ENCODE results near the gene PPP2R3B. TPM values are rescaled to one million over a fixed set of nuclear protein-coding genes. Genes with fewer than 3 reads are reported as not detected.
A peak's percentile ranks its signal among the peaks of the same experiment; 100 is the strongest.
"Not testable (repeated sequence)": the region's sequence is repeated elsewhere in the genome, so short reads cannot be mapped to it uniquely, and the experiment has no call there.

PPP2R3B gene
- total RNA-seq, 1 donor from 2014 or later, result 30.5 TPM

DNA sequence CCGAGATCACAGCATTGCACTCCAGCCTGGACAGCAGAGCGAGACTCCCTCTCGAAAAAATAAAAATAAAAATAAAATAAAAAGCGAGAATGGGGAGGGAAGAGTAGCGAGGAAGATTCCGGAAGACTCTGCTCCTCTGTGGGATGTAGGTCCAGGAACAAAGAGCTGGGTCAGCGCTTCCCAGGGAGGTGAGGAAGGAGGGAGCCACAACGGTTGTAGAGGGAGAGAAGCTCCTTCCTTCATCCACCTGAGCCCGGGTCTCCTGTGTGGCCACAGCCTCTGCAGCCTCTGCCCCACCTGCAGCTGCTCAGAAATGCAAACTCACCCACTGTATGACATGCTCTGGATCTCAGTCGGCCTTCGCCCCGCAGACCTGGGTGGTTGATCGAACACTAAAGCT is 3.8 kb upstream of the PPP2R3B start:
- H3K27ac Mint-ChIP-seq (ENCODE audit: unreplicated experiment), result no peak overlapping the region
- TF ChIP-seq, protein P1, sequence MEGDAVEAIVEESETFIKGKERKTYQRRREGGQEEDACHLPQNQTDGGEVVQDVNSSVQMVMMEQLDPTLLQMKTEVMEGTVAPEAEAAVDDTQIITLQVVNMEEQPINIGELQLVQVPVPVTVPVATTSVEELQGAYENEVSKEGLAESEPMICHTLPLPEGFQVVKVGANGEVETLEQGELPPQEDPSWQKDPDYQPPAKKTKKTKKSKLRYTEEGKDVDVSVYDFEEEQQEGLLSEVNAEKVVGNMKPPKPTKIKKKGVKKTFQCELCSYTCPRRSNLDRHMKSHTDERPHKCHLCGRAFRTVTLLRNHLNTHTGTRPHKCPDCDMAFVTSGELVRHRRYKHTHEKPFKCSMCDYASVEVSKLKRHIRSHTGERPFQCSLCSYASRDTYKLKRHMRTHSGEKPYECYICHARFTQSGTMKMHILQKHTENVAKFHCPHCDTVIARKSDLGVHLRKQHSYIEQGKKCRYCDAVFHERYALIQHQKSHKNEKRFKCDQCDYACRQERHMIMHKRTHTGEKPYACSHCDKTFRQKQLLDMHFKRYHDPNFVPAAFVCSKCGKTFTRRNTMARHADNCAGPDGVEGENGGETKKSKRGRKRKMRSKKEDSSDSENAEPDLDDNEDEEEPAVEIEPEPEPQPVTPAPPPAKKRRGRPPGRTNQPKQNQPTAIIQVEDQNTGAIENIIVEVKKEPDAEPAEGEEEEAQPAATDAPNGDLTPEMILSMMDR (IDR thresholded peaks at IDR 0.05), result no peak
- no peaks in the 10 kb centered on the region for H3K27me3 Mint-ChIP-seq (ENCODE audit: low read depth)
- H3K9me3 Mint-ChIP-seq (ENCODE audit: low read depth), result no peaks in the 10 kb centered on the region
- peaks cover 13% of the 10 kb centered on the region for H3K4me1 Mint-ChIP-seq (ENCODE audit: low read depth)
- H3K4me3 Mint-ChIP-seq (ENCODE audit: unreplicated experiment), result no peak overlapping the region
- H3K36me3 Mint-ChIP-seq (ENCODE audit: low read depth), result no peaks in the 10 kb centered on the region
- no peak for DNase-seq (ENCODE audit: low spot score)

DNA sequence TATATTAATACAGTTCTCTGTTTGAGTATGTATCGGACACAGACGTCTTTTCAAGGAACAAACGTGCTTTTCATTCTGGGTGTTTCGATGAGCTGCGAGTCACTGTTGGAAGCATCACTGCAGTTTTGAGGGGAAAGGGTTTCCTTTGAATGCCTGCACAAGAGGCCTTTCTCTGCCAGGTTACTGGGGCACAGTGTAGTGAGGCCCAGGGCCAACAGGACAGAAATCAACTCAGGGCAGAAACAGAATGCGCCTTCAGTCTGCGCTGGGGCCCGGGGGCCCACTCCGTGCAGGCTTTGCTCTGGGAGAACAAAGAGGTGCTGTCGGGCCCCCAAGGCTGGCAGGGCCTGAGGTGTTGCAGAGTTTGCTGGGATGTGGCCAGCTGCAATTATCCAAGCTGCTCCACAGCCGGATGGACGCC is 2.3 kb upstream of the PPP2R3B start:
- Mint-ChIP-seq H3K27me3 (ENCODE audit: low read depth) (no peaks in the 10 kb centered on the region), H3K27ac (ENCODE audit: unreplicated experiment) (no peak overlapping the region), H3K4me3 (ENCODE audit: unreplicated experiment) (no peak overlapping the region), H3K4me1 (ENCODE audit: low read depth) (peaks cover 13% of the 10 kb centered on the region), H3K36me3 (ENCODE audit: low read depth) (no peaks in the 10 kb centered on the region), H3K9me3 (ENCODE audit: low read depth) (no peaks in the 10 kb centered on the region)
- TF ChIP-seq, protein P1 (IDR thresholded peaks at IDR 0.05), result no peak
- DNase-seq (ENCODE audit: low spot score), result no peak

DNA sequence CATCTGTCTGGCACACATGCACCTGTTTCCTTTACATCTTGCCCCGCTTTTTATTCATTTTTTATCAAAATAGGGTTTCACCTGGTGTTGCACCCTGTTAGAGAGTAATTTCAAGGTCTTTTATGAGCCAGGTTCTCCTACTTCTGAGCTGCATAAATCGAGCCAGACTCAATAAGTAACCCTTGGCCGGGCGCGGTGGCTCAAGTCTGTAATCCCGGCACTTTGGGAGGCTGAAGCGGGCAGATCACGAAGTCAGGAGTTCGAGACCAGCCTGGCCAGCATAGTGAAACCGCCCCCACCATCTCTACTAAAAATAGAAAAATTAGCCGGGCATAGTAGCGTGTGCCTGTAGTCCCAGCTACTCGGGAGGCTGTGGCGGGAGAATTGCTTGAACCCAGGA is 1.0 kb upstream of the PPP2R3B start:
- Mint-ChIP-seq H3K4me3 (ENCODE audit: unreplicated experiment) (peak overlapping the region; percentile 80), H3K27me3 (ENCODE audit: low read depth) (no peaks in the 10 kb centered on the region), H3K36me3 (ENCODE audit: low read depth) (no peaks in the 10 kb centered on the region), H3K9me3 (ENCODE audit: low read depth) (no peaks in the 10 kb centered on the region), H3K27ac (ENCODE audit: unreplicated experiment) (no peak overlapping the region), H3K4me1 (ENCODE audit: low read depth) (peaks cover 13% of the 10 kb centered on the region)
- DNase-seq (ENCODE audit: low spot score), result no peak
- TF ChIP-seq, protein P1 (IDR thresholded peaks at IDR 0.05), result no peak

DNA sequence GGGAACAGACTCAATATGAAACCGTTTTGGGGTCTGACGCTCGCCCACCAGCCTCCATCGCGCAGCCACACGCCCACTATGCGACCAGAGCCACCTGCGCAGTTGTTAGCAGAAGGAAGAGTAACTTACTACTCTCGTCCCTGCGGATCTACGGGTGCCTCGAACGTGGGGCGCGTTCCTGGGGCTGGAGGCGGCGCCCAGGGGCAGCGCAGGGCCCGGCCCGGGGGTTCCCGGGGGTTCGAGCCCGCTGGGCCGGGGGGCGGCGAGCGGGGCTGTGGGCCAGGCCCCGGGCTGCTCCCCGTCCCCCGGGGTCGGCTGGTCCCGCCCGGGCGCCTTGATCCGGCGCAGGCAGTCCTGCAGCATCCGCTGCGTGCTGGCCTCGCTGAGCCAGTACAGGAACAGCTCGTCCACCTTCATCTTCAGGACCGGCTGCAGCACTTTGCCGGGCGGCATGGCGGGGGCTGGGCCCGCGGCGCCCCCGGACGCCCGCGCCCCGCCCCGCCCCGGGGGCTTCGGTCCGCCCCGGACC is 404 bp downstream of the PPP2R3B start:
- Mint-ChIP-seq H3K4me3 (ENCODE audit: unreplicated experiment) (peak overlapping the region; percentile 48), H3K4me1 (ENCODE audit: low read depth) (peaks cover 13% of the 10 kb centered on the region), H3K27me3 (ENCODE audit: low read depth) (no peaks in the 10 kb centered on the region), H3K9me3 (ENCODE audit: low read depth) (no peaks in the 10 kb centered on the region), H3K36me3 (ENCODE audit: low read depth) (no peaks in the 10 kb centered on the region), H3K27ac (ENCODE audit: unreplicated experiment) (no peak overlapping the region)
- DNase-seq (ENCODE audit: low spot score), result no peak
- TF ChIP-seq, protein P1 (IDR thresholded peaks at IDR 0.05), result no peak

DNA sequence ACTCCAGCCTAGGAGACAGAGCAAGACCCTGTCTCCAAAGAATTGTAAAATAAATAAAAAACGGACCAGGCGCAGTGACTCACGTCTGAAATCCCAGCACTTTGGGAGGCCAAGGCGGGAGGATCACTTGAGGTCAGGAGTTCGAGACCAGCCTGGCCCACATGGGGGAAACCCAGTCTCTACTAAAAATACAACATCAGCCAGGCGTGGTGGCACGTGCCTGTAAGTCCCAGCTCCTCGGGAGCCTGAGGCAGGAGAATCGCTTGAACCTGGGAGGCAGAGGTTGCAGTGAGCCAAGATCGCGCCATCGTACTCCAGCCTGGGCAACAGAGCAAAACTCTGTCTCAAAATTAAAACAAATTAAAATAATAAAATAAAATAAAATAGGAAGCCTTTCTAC is 971 bp downstream of the PPP2R3B start:
- not testable (repeated sequence) for H3K36me3 Mint-ChIP-seq (ENCODE audit: low read depth); H3K9me3 Mint-ChIP-seq (ENCODE audit: low read depth); H3K27ac Mint-ChIP-seq (ENCODE audit: unreplicated experiment); DNase-seq (ENCODE audit: low spot score); H3K27me3 Mint-ChIP-seq (ENCODE audit: low read depth)
- peaks cover 13% of the 10 kb centered on the region for H3K4me1 Mint-ChIP-seq (ENCODE audit: low read depth)
- peak overlapping the region; percentile 57 for H3K4me3 Mint-ChIP-seq (ENCODE audit: unreplicated experiment)

DNA sequence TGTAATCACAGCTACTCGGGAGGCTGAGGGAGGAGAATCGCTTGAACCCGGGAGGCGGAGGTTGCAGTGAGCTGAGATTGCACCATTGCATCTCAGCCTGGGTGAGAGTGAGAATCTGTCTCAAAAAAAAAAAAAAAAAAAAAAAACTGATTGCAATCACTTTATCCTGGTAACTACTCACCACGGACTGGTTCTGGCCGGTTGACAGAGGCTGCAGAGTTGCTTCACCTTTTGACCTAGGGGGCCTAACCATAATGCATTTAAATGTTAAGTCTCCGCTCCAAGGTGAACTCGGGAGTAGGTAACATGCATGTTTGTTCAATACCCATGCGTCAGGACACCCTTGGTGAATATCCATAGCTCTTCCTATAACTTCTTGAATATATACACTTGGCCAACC is 1.8 kb downstream of the PPP2R3B start:
- no peak for DNase-seq (ENCODE audit: low spot score)
- Mint-ChIP-seq H3K27ac (ENCODE audit: unreplicated experiment) (no peak overlapping the region), H3K4me3 (ENCODE audit: unreplicated experiment) (no peak overlapping the region), H3K4me1 (ENCODE audit: low read depth) (peaks cover 13% of the 10 kb centered on the region), H3K36me3 (ENCODE audit: low read depth) (no peaks in the 10 kb centered on the region), H3K9me3 (ENCODE audit: low read depth) (no peaks in the 10 kb centered on the region), H3K27me3 (ENCODE audit: low read depth) (no peaks in the 10 kb centered on the region)
- TF ChIP-seq, protein P1 (IDR thresholded peaks at IDR 0.05), result no peak
